HEK293T (cell line): ENCODE data around the gene PCNP.

Experiments used
- BHLHE40 ChIP-seq: fragments of 450-650 bp; IDR thresholded peaks from 2 replicates; pipeline ENCODE4 v1.6.1; 2016; ENCODE audit warnings: mild to moderate bottlenecking, moderate library complexity, borderline replicate concordance
- CTBP1 ChIP-seq: fragments of 450-650 bp; IDR thresholded peaks from 2 replicates; pipeline ENCODE4 v1.6.1; 2016; ENCODE audit warnings: borderline replicate concordance
- ELF4 ChIP-seq: fragments of 450-650 bp; IDR thresholded peaks from 2 replicates; pipeline ENCODE4 v1.6.1; 2017; ENCODE audit warnings: antibody characterized with exemption
- FOXA1 ChIP-seq: fragments of 450-650 bp; IDR thresholded peaks from 2 replicates; pipeline ENCODE4 v1.6.1; 2016; ENCODE audit warnings: mild to moderate bottlenecking
- FOXM1 ChIP-seq: fragments of 450-650 bp; IDR thresholded peaks from 2 replicates; pipeline ENCODE4 v1.6.1; 2017; ENCODE audit warnings: mild to moderate bottlenecking, borderline replicate concordance
- HDGF ChIP-seq: fragments of 450-650 bp; IDR thresholded peaks from 2 replicates; pipeline ENCODE4 v1.6.1; 2017; ENCODE audit warnings: antibody characterized with exemption, borderline replicate concordance
- SP1 ChIP-seq: fragments of 450-650 bp; IDR thresholded peaks from 2 replicates; pipeline ENCODE4 v1.6.1; 2017
- SUZ12 ChIP-seq: fragments of 450-650 bp; IDR thresholded peaks from 2 replicates; pipeline ENCODE4 v1.6.1; 2016; ENCODE audit warnings: mild to moderate bottlenecking
- TARDBP ChIP-seq: fragments of 450-650 bp; IDR thresholded peaks from 2 replicates; pipeline ENCODE4 v1.6.1; 2016
- TF ChIP-seq, protein P1 (sequence below): fragments of 450-650 bp; IDR thresholded peaks from 2 replicates; pipeline ENCODE4 v1.6.1; 2016

DNA sequence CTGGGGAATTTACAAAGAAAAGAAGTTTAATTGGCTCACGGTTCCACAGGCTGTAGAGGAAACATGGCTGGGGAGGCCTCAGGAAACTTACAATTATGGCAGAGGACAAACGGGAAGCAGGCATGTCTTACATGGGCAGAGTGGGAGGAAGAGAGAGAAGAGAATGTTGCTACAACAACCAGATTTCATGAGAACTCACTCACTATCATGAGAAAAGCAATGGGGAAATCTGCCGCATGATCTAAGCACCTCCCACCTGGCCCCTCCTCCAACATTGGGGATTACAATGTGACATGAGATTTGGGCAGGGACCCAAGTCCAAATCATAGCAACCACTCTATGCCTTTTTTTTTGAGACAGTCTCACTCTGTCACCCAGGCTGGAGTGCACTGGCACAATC, 28.8 kb downstream of the PCNP start:
- TF ChIP-seq CTBP1 (no peak), FOXA1 (no peak), SP1 (no peak), ELF4 (no peak), HDGF (no peak), FOXM1 (no peak), BHLHE40 (no peak), SUZ12 (no peak), TARDBP (no peak)
- TF ChIP-seq, protein P1, sequence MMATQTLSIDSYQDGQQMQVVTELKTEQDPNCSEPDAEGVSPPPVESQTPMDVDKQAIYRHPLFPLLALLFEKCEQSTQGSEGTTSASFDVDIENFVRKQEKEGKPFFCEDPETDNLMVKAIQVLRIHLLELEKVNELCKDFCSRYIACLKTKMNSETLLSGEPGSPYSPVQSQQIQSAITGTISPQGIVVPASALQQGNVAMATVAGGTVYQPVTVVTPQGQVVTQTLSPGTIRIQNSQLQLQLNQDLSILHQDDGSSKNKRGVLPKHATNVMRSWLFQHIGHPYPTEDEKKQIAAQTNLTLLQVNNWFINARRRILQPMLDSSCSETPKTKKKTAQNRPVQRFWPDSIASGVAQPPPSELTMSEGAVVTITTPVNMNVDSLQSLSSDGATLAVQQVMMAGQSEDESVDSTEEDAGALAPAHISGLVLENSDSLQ: no peak
